HG02623 (cell line): ENCODE measurements around the gene TFB1M.

ENCODE experiments used
- ATAC-seq: cut with Tn5 transposase; IDR thresholded peaks from one replicate; pipeline ENCODE4 v1.9.1; 2021; ENCODE audit warnings: moderate library complexity; ENCODE audit not compliant: unreplicated experiment

TFB1M gene

GRCh38 chr6:155265843-155266535 lies 48.3 kb downstream of the TFB1M start:
- ATAC-seq = no peak

- no peak for ATAC-seq
These were observed 49.5 kb downstream of the TFB1M start for GRCh38 chr6:155264693-155265320.

- ATAC-seq = no peak
These were observed 50.8 kb downstream of the TFB1M start, which contains the start of gene CLDN20 for GRCh38 chr6:155263373-155264063. Gene CLDN20 (plus strand): TSS chr6:155264013. CDS start chr6:155275720, 11,707 bp downstream.

GRCh38 chr6:155262655-155263054 lies 51.6 kb downstream of the TFB1M start:
- no peak for ATAC-seq

GRCh38 chr6:155261111-155261900 lies 53.0 kb downstream of the TFB1M start:
- no peak for ATAC-seq

GRCh38 chr6:155260686-155261085 lies 53.6 kb downstream of the TFB1M start:
- peak; percentile 49 for ATAC-seq

- no peak for ATAC-seq
These were observed 54.4 kb downstream of the TFB1M start for GRCh38 chr6:155259897-155260296.

GRCh38 chr6:155259204-155259603 lies 55.1 kb downstream of the TFB1M start:
- ATAC-seq = no peak

- no peak for ATAC-seq
These were observed 56.5 kb downstream of the TFB1M start for GRCh38 chr6:155257796-155258195.

GRCh38 chr6:155256122-155256795 lies 58.0 kb downstream of the TFB1M start:
- ATAC-seq = no peak

- no peak for ATAC-seq
These were observed 60.1 kb downstream of the TFB1M start for GRCh38 chr6:155254139-155254538.

- no peak for ATAC-seq
These were observed 60.9 kb downstream of the TFB1M start for GRCh38 chr6:155253337-155253736.

- no peak for ATAC-seq
These were observed 61.7 kb downstream of the TFB1M start for GRCh38 chr6:155252581-155252980.

GRCh38 chr6:155250701-155251381 lies 63.4 kb downstream of the TFB1M start:
- no peak for ATAC-seq

GRCh38 chr6:155248008-155249001 lies 66.0 kb downstream of the TFB1M start:
- no peak for ATAC-seq

- ATAC-seq = no peak
These were observed 66.7 kb downstream of the TFB1M start for GRCh38 chr6:155247618-155248007.

- no peak for ATAC-seq
These were observed 67.5 kb downstream of the TFB1M start for GRCh38 chr6:155246825-155247224.

GRCh38 chr6:155245831-155246230 lies 68.5 kb downstream of the TFB1M start:
- no peak for ATAC-seq

- ATAC-seq = no peak
These were observed 69.1 kb downstream of the TFB1M start for GRCh38 chr6:155245193-155245592.
